Fibroblast of skin of right quadriceps (primary cell): ENCODE data around the gene CCDC85B.

ENCODE experiments used
- DNase-seq: peaks from one replicate; pipeline ENCODE4 v3.0.0-alpha.2; 2013

CCDC85B gene

GRCh38 chr11:65912845-65913244 lies 22.4 kb downstream of the CCDC85B start:
- peak; percentile 67 for DNase-seq

- no peak for DNase-seq
Observed at GRCh38 chr11:65915101-65915820, 24.8 kb downstream of the CCDC85B start.

- DNase-seq: peak; percentile 98
Observed at GRCh38 chr11:65915821-65916251, 25.4 kb downstream of the CCDC85B start.

- no peak for DNase-seq
Observed at GRCh38 chr11:65916391-65916790, 25.9 kb downstream of the CCDC85B start.

- no peak for DNase-seq
Observed at GRCh38 chr11:65917077-65917433, 26.6 kb downstream of the CCDC85B start.

- DNase-seq: no peak
Observed at GRCh38 chr11:65917434-65918210, 27.1 kb downstream of the CCDC85B start.

GRCh38 chr11:65918211-65919140 lies 28.0 kb downstream of the CCDC85B start, which contains the start of gene C11orf68:
C11orf68 (minus strand) TSS chr11:65919062; CDS start chr11:65919031, 31 bp downstream.
- no peak for DNase-seq

- DNase-seq: peak; percentile 99
Observed at GRCh38 chr11:65919141-65919572, 28.7 kb downstream of the CCDC85B start, which contains the start of gene DRAP1. DRAP1 (plus strand) TSS chr11:65919426; CDS start chr11:65919502, 76 bp downstream.

GRCh38 chr11:65919573-65920371 lies 29.3 kb downstream of the CCDC85B start:
- no peak for DNase-seq

- no peak for DNase-seq
Observed at GRCh38 chr11:65920372-65920802, 29.9 kb downstream of the CCDC85B start.

- no peak for DNase-seq
Observed at GRCh38 chr11:65921033-65921555, 30.6 kb downstream of the CCDC85B start.

- DNase-seq: no peak
Observed at GRCh38 chr11:65921876-65922275, 31.4 kb downstream of the CCDC85B start.

- no peak for DNase-seq
Observed at GRCh38 chr11:65922565-65922964, 32.1 kb downstream of the CCDC85B start.

- DNase-seq: no peak
Observed at GRCh38 chr11:65925397-65925796, 34.9 kb downstream of the CCDC85B start.

- no peak for DNase-seq
Observed at GRCh38 chr11:65927904-65928397, 37.5 kb downstream of the CCDC85B start.

GRCh38 chr11:65928667-65929066 lies 38.2 kb downstream of the CCDC85B start:
- no peak for DNase-seq

- no peak for DNase-seq
Observed at GRCh38 chr11:65931773-65932557, 41.5 kb downstream of the CCDC85B start.

GRCh38 chr11:65932558-65932919 lies 42.1 kb downstream of the CCDC85B start:
- DNase-seq: no peak

GRCh38 chr11:65934014-65934413 lies 43.5 kb downstream of the CCDC85B start:
- DNase-seq: no peak

GRCh38 chr11:65937766-65938165 lies 47.3 kb downstream of the CCDC85B start:
- DNase-seq: no peak
